Measurements from ENCODE around the gene SPARC. TPM values are rescaled to one million over a fixed set of nuclear protein-coding genes. Genes with fewer than 3 reads are reported as not detected.

Gene SPARC
- total and polyA plus RNA-seq, 2 experiments from 2014 or later = 4,089 to 16,729 TPM

- Histone ChIP-seq H3K9me3 (ENCODE audit: low read depth) (no peaks in the 10 kb centered on the region), H4K20me1 (ENCODE audit: insufficient read depth, poor library complexity, severe bottlenecking) (no peaks in the 10 kb centered on the region), H3K27ac (no peak overlapping the region), H3K4me3 (no peak overlapping the region), H3K9me2 (replicated peaks; ENCODE audit: insufficient read depth) (no peaks in the 10 kb centered on the region), H3K36me3 (replicated peaks; ENCODE audit: insufficient read depth, low read depth) (no peaks in the 10 kb centered on the region), H2AFZ (no peak overlapping the region), H3K4me1 (ENCODE audit: insufficient read depth) (no peaks in the 10 kb centered on the region), H3K4me2 (no peak overlapping the region), H3K27me3 (no peaks in the 10 kb centered on the region), H3K79me2 (no peaks in the 10 kb centered on the region)
- WGBS (ENCODE audit: low lambda C conversion rate, missing lambda C conversion rate) = 96% methylated on average over 5 of the region's 5 CpGs
- TF ChIP-seq EZH2 (IDR thresholded peaks at IDR 0.05; ENCODE audit: borderline replicate concordance) = no peak
- no peak for TF ChIP-seq EZH2phosphoT487 (IDR thresholded peaks at IDR 0.05; ENCODE audit: low read depth, severe bottlenecking, unreplicated experiment)
- TF ChIP-seq, protein P1, sequence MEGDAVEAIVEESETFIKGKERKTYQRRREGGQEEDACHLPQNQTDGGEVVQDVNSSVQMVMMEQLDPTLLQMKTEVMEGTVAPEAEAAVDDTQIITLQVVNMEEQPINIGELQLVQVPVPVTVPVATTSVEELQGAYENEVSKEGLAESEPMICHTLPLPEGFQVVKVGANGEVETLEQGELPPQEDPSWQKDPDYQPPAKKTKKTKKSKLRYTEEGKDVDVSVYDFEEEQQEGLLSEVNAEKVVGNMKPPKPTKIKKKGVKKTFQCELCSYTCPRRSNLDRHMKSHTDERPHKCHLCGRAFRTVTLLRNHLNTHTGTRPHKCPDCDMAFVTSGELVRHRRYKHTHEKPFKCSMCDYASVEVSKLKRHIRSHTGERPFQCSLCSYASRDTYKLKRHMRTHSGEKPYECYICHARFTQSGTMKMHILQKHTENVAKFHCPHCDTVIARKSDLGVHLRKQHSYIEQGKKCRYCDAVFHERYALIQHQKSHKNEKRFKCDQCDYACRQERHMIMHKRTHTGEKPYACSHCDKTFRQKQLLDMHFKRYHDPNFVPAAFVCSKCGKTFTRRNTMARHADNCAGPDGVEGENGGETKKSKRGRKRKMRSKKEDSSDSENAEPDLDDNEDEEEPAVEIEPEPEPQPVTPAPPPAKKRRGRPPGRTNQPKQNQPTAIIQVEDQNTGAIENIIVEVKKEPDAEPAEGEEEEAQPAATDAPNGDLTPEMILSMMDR (IDR thresholded peaks at IDR 0.05; ENCODE audit: poor library complexity) = no peak
- no peak for DNase-seq (ENCODE audit: low spot score)
Observed at GRCh38 chr5:151631941-151632340, 54.8 kb downstream of the SPARC start.

- Histone ChIP-seq H3K4me2 (no peak overlapping the region), H3K36me3 (replicated peaks; ENCODE audit: insufficient read depth, low read depth) (no peaks in the 10 kb centered on the region), H3K27ac (no peak overlapping the region), H3K9me3 (ENCODE audit: low read depth) (no peaks in the 10 kb centered on the region), H4K20me1 (ENCODE audit: insufficient read depth, poor library complexity, severe bottlenecking) (no peaks in the 10 kb centered on the region), H3K9me2 (replicated peaks; ENCODE audit: insufficient read depth) (no peaks in the 10 kb centered on the region), H3K4me1 (ENCODE audit: insufficient read depth) (no peaks in the 10 kb centered on the region), H3K4me3 (no peak overlapping the region), H3K79me2 (no peaks in the 10 kb centered on the region), H3K27me3 (no peaks in the 10 kb centered on the region), H2AFZ (no peak overlapping the region)
- TF ChIP-seq, protein P1 (IDR thresholded peaks at IDR 0.05; ENCODE audit: poor library complexity) = no peak
- TF ChIP-seq EZH2 (IDR thresholded peaks at IDR 0.05; ENCODE audit: borderline replicate concordance) (no peak), EZH2phosphoT487 (IDR thresholded peaks at IDR 0.05; ENCODE audit: low read depth, severe bottlenecking, unreplicated experiment) (no peak)
- no peak for DNase-seq (ENCODE audit: low spot score)
Observed at GRCh38 chr5:151630088-151630487, 56.6 kb downstream of the SPARC start.

DNA sequence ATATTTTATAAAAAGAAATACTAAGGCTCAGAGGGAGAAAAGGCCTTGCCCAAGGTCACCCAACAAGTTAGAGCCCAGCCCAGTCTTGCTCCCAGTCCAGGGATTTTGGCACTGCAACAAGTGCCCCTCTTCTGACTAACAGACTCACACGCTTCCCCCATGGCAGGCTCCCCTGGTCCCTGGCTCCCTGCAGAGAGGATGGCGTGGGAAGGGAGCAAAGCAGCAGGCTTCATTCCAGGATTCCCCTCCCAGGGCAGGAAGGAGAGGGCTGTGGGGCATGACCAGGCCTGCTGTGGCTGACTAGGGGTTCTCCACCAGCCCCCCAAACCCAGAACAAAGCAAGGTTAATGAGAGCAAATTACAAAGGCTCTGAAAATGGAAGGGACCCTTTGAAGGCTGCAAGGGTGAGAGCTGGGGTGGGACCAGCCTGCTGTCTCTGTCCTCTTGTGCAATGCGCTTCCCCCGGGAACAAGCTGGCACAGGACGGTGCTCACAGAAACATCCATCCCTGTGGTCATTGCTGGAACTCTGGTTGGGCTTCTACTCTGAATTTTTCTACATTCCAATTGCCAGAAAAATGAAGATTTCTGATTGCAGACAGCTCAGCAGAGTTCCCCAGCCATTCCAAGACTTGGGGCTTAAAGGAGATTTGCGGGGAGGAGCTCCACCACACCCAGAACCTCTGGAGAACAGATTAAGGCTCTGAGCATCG lies 58.4 kb downstream of the SPARC start:
- no peaks in the 10 kb centered on the region for H4K20me1 ChIP-seq (ENCODE audit: insufficient read depth, poor library complexity, severe bottlenecking)
- no peaks in the 10 kb centered on the region for H3K36me3 ChIP-seq (replicated peaks; ENCODE audit: insufficient read depth, low read depth)
- no peak overlapping the region for H3K4me2 ChIP-seq
- H2AFZ ChIP-seq = no peak overlapping the region
- H3K9me3 ChIP-seq (ENCODE audit: low read depth) = no peaks in the 10 kb centered on the region
- H3K9me2 ChIP-seq (replicated peaks; ENCODE audit: insufficient read depth) = no peaks in the 10 kb centered on the region
- H3K79me2 ChIP-seq = no peaks in the 10 kb centered on the region
- DNase-seq (ENCODE audit: low spot score) = no peak
- no peaks in the 10 kb centered on the region for H3K27me3 ChIP-seq
- no peak overlapping the region for H3K4me3 ChIP-seq
- H3K27ac ChIP-seq = no peak overlapping the region
- H3K4me1 ChIP-seq (ENCODE audit: insufficient read depth) = no peaks in the 10 kb centered on the region
- WGBS (ENCODE audit: low lambda C conversion rate, missing lambda C conversion rate) = 81% methylated on average over 7 of the region's 7 CpGs
- TF ChIP-seq EZH2 (IDR thresholded peaks at IDR 0.05; ENCODE audit: borderline replicate concordance) = no peak
- TF ChIP-seq EZH2phosphoT487 (IDR thresholded peaks at IDR 0.05; ENCODE audit: low read depth, severe bottlenecking, unreplicated experiment) = no peak
- TF ChIP-seq, protein P1 (IDR thresholded peaks at IDR 0.05; ENCODE audit: poor library complexity) = no peak

All from hepatocyte (in vitro differentiated cells).